NCI-H226 (cell line): Measurements from ENCODE around the gene PLBD2.
A peak's percentile ranks its signal among the peaks of the same experiment; 100 is the strongest.

Source experiments
- DNase-seq: peaks from one replicate; pipeline ENCODE4 v3.0.0-alpha.2; 2015

The PLBD2 gene

DNA sequence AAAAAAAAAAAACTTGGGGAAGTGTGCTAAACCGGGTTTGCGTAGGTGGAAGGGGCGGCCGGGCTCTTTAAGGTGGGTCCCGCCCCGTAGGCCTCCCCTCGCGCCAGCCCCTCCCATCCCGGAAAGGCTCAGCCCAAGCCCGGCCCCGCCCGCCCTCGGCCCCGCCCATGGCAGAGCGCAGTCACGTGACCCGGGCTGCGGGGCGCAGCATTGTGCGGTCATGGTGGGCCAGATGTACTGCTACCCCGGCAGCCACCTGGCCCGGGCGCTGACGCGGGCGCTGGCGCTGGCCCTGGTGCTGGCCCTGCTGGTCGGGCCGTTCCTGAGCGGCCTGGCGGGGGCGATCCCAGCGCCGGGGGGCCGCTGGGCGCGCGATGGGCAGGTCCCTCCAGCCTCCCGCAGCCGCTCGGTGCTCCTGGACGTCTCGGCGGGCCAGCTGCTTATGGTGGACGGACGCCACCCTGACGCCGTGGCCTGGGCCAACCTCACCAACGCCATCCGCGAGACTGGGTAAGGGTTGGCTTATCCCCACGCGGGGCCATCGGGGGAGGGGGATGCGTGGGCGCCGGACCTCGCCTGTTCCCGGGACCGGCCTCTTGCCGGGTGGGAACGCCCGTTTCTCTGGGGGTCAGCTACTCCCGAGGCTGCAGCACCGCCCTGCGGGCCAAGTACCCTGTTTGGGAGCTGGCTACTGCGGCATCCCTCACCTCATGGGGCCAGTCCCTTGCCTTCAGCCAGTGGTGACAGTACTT lies at the start of gene PLBD2:
Gene PLBD2, plus strand, starts transcription at position 207 of the 752 bp plus-strand sequence. Its CDS starts 14 bp downstream, at position 221.
- peak; percentile 70 for DNase-seq

- peak; percentile 29 for DNase-seq
These were observed 47.9 kb upstream of the PLBD2 start for GRCh38 chr12:113310489-113310888.

DNA sequence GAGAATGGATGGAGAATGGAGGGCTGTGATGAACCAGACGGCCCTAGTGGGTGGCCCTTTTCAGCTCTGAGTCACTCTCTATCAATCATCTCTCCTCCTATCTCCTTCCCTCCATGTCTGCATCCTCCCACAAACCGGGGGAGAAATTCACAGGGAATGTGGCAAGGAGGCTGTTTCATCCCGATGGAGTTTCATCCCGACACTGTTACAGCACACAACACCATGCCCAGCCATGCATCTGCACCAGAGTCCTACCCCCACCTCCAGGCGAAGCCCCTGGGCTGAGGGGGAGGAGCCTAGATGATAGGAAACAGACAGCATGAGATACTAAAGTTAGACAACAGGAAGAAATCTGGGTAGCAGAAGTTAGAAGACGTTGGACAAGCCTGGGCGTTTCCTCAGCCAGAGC lies 44.3 kb upstream of the PLBD2 start:
- DNase-seq, result peak; percentile 92

- no peak for DNase-seq
These were observed 43.0 kb upstream of the PLBD2 start for GRCh38 chr12:113315358-113315757.

DNA sequence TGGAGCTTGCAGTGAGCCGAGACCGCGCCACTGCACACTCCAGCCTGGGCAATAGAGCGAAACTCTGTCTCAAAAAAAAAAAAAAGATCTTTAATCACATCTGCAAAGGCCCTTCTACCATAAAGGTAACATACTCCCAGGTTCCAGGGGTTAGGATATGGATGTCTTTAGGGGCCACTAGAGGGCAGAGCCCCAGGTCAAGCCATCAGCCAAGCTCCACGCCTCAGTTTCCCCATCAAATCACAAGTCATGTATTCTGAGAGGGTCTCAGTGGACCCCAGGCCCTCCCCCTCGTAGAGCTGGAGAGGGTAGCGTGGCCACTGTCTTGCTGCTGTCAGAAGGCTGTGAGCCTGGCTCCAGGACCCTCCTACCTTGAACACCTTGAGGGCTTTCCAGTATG lies 42.2 kb upstream of the PLBD2 start:
- no peak for DNase-seq

GRCh38 chr12:113317122-113317521 lies 41.3 kb upstream of the PLBD2 start:
- DNase-seq, result no peak

DNA sequence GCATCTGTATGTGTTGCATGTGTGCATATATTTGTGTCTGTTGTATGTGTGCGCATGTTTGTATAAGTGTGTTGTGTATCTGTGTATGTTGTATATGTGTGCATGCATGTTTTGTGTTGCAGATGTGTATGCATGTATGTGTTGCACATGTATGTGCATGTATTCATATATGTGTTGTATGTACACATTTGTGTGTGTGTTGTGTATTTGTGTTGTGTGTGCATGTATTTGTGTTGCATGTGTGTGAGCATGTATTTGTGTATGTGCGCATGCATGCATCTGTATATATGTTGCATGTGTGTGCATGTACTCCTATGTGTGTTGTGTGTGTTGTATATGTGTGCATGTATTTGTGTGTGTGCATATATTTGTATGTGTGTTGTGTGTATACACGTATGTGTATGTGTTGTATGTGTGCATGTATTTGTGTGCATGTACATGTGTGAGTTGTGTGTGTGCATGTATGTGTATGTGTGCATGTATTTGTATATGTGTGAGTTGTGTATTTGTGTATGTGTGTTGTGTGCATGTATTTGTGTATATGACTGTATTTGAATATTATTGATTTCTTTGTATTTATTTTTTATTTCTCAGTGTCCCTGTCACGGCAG lies 40.2 kb upstream of the PLBD2 start:
- DNase-seq, result no peak

- no peak for DNase-seq
These were observed 39.3 kb upstream of the PLBD2 start for GRCh38 chr12:113318900-113319628.

GRCh38 chr12:113320401-113320800 lies 38.0 kb upstream of the PLBD2 start:
- no peak for DNase-seq

- DNase-seq, result peak; percentile 91
These were observed 36.0 kb upstream of the PLBD2 start for GRCh38 chr12:113322343-113322742.

GRCh38 chr12:113325916-113326315 lies 32.5 kb upstream of the PLBD2 start:
- DNase-seq, result no peak

DNA sequence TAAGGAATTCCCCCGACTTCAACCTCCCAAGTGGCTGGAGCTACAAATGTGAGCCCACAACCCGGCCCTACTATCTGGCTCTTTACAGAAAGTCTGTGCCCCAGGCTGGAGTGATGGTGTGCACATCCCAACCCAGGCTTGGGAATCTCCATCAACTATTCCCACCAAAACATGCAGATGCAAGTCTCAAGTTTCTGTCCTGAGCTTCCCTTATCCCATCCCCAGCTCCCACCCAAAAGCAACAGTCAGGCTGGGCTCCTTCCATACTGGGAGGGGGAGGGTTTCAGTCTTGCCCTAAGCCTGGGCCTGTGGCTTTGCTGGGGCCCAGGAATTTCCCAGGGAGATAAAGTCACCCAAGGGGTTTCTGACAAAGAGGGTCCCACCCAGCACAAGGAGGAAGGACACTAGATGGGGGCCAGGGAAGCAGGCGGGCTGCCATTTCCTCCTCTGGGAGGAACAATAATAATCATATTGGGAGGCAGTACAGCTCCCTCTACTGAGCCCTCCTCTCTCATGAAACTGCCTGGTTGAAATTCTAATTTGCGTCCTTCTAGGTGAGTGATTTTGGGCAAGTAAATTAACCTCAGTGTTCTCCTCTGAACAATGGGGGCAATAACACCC lies 31.5 kb upstream of the PLBD2 start:
- DNase-seq, result no peak

DNA sequence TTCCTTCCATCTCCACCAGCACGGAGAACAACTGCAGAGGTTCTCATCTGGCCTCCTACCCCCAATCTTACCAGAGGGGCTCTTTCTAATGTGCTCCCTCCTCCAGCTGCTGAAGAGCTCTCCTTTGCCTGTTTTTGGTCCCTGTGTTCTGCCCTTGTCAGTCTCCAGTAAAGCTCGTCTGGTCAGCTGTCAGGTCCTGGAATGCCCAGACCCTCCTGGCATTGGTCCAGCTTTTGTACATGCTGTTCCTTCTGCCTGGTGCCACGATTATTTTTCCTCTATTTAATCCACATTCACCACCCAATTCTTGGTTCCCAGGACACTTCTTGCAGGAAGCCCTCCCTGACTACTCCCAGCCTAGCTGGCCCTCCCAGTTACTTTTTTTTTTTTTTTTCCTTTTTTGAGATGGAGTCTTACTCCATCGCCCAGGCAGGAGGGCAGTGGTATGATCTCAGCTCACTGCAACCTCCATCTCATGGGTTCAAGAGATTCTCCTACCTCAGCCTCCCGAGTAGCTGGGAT lies 30.0 kb upstream of the PLBD2 start:
- DNase-seq, result no peak

DNA sequence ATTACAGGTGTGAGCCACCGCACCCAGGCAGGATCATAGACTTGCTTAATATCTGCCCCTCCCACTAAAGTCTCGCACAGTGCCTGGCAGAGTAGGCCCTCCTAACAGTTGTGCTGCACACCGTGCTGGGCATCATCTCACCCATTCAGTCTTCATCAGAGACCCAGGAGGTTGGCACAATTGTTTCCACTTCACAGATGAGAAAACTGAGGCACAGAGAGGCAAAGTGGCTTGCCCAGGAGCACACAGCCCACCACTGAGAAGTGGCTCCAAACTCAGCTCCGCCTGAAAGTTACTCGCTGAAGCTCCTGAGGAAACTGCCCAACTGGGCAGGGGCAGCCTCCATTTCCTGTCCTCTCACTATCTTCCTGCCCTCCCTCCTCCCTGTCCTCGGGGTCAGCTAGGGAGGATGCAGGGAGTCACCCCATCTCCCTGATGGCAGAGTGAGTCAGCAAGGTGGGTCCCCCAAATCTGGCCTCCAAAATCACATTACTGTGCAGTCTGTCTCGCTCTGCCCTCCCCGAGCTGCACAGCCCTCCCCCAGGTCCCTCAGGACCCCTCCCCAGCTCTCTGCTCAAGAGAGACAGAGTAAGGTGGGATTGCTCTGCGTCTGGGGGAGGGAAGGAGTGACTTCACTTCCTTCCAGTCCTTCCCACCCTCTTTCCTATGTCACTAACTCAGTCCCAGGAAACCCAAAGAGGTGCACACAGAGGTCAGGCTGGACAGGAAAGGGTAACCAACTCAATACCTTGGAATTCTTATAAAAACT lies 29.2 kb upstream of the PLBD2 start:
- peak; percentile 64 for DNase-seq

DNA sequence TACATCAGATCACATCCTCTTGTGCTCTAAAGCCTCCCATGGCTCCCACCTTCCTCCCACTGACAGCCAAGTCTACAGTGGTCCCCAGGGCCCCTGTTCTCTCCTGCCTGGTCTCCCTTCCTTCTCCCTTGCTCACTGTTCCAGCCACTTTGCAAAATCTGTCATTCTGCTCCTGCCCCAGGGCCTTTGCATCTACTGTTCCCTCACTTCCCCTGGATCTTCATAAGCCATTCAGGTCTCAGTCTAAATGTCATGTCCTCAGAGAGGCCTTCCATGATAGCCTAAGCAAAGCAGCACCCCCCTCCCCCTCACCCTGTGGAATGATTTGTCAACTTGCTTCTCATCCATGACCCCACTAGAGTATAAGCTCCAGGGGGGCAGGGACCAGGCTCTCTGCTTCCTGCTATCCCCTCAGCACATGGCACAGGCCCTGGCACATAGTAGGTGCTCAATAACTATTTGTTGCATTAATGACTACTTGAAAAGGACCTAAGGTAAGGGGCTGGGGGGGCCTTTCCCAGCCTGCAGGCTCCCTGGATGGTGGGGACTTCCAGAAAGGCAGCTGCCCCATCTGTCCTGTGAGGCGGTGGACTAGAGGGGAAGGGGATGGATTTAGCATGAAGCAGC lies 28.5 kb upstream of the PLBD2 start:
- DNase-seq, result no peak

DNA sequence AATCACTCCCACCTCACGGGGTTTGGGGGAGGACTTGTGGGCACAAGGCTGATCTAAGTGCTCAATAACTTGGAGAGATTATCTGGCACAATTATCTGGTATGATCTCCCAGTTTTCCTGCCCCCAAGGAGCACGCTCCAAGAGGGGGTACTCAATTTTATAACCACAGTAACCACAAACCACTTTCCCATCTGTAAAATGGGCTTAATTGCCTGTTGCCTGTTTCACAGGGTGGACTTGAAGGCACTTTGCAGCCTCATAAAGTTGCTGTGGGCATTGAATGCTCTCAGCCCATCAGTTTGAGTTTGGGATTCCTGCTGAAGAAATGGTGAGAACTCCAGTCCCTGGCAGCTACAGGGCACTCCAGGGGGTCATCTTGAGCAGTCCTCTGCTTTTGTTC lies 27.9 kb upstream of the PLBD2 start:
- DNase-seq, result no peak

DNA sequence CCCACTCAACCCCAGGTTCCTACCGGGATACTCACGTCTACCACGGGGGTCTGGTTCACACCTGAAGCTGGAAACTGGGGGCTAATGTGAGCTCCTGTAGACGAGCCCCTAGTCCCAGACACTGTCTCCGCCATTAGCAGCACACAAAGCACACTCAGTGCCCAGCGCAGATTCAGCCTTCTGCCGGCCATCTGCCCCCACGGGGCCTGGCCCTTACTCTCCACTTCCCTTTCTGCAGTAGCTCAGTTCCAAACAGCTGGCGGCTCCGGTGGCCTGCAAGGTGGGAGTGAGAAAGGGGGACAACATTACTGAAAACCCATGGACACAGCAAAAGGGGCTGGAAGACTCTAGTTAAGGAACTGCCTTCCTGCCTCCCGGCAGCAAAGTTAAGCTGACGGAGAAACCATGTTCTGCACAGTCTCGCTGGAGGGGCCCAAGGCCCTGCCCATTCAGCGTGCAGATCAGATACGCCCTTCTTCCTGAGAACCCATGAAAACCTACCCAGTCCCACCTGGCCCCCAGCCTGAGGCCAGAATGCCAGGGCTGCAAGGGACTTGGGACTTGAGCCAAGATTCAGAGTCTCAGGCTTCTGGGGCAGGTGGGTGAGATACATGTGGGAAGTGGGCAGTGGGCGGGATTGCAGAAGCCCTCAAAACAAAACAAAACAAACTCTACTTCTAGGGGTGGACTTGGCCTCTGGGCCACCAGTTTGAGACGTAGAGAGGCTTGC lies 25.5 kb upstream of the PLBD2 start:
- DNase-seq, result no peak

DNA sequence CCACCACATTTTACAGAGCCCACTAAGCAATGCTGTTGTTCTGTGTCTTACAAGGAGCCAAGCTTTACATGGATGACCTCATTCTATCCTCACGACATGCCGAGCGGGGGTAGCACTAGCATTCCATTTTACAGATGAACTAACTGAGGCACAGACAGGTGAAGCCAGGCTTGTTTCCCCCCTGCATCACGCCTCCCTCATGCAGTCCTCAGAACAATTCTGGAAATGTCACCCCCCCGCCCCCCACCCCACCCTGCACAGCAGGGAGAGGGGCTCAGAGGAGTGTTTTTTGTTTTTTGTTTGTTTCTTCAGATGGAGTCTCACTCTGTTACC lies 25.0 kb upstream of the PLBD2 start:
- DNase-seq, result no peak

GRCh38 chr12:113333877-113334785 lies 24.3 kb upstream of the PLBD2 start:
- DNase-seq, result no peak
